SHP77 (cell line): Measurements from ENCODE around the gene ZNF800.

Experiments
- DNase-seq, 2 experiments: peaks; one replicate each; lab custom pipeline; 2025; lab: John Stamatoyannopoulos, UW

The ZNF800 gene

DNA sequence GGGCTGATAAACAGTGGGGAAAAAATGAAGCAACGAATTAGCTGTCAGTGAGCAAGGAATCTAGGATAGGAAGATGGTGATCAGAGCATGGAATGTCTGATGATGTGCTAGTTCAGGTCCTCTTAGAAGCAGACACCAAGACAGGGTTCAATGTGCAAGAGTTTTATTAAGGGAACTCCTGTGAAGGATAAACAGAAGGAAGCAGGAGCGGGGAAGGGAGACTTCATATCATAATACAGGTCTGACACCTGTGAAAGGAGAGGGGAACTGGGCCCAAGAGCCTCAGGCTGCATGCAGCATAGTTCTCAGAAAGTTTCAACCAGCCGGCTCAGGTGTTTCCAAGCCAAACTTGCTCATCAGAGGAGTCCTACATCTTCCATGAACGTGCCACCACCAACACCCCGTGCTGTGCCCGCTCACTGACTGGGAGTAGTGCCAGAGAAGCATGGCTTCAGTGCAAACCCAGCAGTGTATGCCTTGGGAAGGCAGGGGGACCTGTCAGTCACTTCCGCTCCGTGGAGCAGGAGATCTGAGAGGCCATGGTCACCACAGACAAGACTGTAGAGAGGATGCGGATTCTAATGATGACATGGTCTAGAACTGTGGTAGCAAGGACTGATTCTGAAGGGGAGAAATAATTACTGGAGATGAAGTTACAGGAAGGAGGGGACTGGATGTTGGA lies 45.8 kb downstream of the ZNF800 start:
- DNase-seq: no peak

DNA sequence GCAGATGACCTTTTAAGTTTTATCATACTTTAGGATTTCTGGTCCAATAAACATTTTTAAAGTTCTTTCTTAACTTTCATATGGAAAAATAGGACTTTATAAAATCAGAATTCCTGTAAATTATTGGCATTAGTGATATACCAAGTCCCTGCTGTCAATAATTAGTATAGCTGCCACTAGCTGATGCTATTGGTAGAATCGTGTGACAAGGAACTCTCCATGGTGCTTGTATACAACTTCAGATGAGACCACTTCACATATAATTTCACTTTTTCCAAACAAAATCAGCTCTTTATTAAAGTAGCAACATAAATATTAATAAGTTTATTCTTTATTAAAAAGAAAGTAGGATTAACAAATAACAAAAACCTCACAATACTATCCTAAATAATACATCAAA lies 49.9 kb downstream of the ZNF800 start:
- DNase-seq: no peak

DNA sequence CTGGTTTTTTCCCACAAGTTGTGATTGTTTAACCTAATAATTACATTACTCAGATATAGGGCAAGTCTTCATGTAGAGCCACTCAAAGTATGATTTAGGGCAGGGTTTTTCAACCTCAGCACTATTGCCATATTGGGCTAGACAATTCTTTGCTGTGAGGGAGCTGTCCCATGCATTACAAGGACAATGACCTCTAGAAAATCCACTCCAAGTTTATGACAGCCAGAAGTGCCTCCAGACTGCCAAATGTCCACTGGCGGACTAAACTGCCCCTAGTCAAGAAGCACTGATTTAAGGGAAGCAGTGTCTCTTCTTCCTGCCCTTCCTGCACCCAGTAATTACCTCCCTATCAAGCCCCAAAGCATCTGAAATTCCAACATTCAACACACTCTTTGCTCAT lies 54.4 kb downstream of the ZNF800 start:
- DNase-seq: no peak

DNA sequence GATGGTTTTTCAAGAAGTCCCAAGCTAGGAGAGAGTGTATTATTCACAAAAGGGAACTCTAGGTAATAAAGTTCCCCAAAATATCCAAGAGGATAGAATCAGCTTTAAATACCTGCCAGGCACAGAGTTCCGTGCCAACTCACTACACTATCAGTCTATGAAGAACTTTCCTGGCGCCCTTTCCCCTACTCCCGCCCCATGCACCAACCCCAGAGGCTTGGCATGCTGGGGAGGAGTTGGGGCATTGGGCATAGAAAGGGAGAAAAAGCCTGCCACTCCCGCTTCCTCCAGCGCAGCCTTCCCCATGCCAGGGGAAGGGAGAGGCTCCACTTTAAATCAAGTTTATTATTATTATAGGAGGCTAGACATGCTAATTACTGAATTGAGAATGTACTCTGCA lies 54.9 kb downstream of the ZNF800 start:
- DNase-seq: no peak

DNA sequence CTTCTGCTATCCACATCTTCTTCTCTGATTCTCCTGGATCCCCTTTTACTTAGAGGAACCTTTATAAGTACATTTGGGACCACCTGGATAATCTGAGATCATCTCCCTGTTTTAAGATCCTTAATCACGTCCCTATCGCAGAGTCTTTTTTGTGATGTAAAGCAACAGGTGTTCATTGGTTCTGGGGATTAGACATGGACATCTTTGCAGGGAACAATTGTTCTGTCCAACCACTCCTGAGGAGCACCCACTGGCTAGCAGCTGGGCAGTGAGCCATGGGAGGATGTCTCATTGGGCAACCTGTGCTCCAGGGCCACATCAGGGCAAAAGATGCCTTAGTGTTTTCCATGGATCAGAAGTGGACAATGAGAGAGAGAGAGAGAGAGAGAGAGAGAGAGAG lies 56.0 kb downstream of the ZNF800 start:
- DNase-seq: no peak

DNA sequence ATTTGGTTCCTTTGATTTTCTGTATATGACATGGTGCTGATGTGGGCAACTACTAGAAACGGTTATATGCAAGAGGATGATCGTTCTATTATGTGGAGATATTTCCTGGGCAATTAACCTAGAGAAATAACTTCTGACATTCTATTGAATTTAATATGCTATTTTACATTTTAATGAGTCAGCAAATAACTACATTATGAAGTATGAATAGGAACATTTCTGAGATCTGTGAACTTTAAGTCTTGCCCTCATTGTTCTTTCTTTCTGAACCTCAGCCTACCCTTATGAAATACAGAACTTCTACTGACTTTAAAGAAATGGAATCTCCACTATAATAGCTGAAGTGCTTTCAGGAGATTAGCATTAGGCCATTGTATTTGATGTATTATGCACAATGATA lies 59.6 kb downstream of the ZNF800 start:
- DNase-seq: no peak

DNA sequence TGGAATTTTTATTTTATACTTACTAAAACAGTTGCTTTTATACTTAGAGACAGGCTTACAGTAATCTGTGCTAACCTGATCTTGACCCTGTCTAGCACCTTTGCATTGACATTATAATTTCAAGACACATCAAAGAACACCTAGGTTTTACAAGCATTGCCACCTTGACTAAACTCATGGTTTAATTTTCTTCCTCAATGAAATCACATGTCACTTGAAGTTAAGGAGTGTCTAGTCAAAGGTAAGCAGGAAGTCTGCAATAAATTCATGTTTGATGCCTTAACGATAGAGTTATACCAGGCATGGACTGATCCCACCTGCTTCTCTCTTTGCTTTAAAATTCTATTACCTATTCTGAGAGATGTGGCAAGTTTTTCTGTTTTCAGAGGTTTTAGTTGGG lies 62.4 kb downstream of the ZNF800 start:
- DNase-seq: no peak

DNA sequence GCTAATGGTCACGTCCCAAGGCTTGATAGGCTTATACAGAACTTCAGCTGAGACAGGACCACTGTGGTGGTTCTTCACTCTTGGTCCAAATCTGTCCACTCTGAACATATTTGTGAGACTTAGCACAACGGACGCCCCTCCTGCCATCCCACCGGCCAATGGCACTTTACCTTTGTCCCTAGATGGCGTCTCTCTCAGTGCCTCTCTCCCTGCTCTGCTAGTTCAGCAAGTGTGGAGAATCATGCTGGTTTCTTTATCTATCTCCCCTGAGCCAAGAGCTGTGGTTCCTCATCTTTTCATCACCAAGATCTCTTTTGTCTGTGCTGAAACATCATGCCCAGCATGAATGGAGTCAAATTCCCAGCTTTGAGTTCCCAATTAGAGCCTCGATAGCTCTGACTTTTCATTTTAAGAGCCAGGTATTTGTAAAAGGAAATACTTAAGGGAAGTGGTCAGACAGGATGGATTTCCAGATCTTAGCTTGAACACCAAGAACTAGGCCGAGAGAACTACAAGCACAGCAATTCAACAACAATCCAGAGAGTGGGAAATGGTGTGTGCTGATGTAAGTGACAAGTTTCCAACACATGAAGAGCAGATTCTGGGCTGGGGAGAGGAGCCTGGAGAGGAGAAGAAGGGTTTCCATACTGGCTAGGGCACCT lies 69.5 kb downstream of the ZNF800 start:
- no peak for DNase-seq

DNA sequence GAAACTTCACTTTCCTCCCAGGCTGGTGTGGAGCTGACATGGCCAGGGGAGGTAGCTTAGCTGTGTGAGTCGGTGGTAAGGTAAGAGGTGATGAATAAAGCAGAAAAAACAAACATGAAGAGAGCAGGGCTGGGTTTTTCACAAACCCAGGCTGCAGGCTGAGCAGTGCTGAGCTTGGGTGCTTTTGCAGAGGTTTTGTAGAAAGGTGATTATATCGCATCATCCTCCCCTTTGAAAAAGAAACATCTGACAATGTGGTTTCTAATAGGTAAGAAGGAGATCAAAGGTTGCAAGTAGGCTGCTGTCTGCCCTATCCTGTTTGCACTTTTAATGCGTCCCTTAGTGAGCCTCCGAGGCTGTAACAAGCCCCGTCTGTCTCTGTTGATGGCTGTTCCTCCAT lies 70.2 kb downstream of the ZNF800 start:
- no peak for DNase-seq

DNA sequence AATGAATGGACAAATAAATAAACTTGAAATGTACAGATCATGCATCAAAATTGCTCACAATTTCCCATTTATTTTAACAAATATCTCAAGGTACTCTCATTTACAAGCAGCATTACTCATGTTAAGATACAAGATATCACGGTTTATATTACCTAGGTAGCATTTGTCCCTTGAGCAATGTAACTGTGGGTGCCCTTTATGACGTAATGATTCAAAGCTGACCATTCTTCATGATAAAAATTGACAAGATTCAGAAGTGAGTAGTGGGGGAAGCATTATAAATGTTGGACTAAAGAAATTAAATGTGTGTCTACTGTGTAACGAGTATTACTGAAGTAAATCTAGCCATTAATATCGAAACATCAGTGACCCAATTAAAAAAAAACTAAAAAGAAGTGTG lies 71.5 kb downstream of the ZNF800 start:
- no peak for DNase-seq
